Measurements from ENCODE around the gene SLC39A11. TPM values are rescaled to one million over a fixed set of nuclear protein-coding genes. Genes with fewer than 3 reads are reported as not detected.

The SLC39A11 gene
- total and polyA plus RNA-seq, 12 donors = 7.0 to 91.4 (median 22.7) TPM

GRCh38 chr17:73090396-73091202 lies 1.9 kb downstream of the SLC39A11 start:
- Histone ChIP-seq H3K36me3 (replicated peaks in 1 of 2) (no peaks in the 10 kb centered on the region), H3K27me3 (no peaks in the 10 kb centered on the region), H3K4me3 (no peak overlapping the region), H3K9me3 (replicated peaks in 1 of 3) (no peaks in the 10 kb centered on the region), H3K27ac (no peak overlapping the region), H3K4me1 (replicated peaks in 1 of 2) (peaks cover 3 to 13% of the 10 kb centered on the region in 2 donors)
- TF ChIP-seq POLR2A (IDR thresholded peaks at IDR 0.05) (no peak), CTCF (IDR thresholded peaks at IDR 0.05) (no peak)
- peak in 1 of 7 donors; percentile 29 for DNase-seq
- intact Hi-C loops (cut with DNase I) = no loop called here
- 93 to 94% (median 93%) methylated on average over 8 to 11 of the region's 11 CpGs for WGBS, 4 donors

DNA sequence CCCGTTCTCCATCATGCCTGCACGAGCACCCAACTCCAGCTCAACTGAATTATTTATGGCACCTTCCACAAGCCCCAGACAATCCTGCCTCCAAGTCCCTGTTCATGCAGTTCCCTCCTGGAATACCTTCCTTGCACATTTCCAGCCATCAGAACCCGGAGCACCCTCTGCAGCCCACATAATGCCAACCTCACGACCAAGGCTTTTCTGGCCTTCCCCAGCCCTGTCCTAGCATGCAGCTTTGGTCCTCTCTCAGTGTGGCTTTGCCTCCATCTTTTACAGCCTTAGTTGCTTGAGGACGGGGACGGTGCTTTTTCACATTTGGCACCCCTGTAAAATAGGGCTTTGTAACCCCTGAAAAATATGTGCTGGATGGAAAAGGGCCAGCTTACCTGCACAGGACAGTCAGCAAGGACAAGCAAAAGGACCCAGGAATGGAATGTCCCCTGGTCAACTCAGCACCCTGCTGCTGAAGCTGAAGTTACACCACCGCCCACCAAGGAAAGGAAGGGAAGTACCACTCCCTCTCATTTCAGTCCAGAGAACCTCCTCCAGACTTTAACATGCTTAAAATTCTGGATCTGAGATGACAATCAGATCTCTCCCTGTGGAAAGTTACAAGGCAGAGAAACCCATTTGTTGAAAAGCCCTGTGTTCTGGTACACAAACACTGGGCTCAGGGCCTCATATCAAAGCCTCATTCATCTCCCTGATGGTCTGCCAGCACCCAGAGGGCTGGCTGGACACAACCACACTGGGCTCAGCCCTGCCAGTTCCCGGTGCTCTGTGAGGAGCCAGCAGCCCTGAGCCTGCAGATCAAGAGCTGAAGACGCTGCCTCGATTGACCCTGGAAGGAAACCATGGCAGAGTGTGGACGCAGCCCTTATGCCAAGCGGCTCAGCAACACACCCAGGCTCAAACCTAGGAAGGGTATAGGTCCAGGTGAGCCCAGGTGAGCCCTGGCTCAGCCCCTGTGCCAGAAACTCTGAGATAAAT lies 2.9 kb downstream of the SLC39A11 start:
- Histone ChIP-seq H3K27ac (no peak overlapping the region), H3K36me3 (replicated peaks in 1 of 2) (no peaks in the 10 kb centered on the region), H3K27me3 (no peaks in the 10 kb centered on the region), H3K9me3 (replicated peaks in 1 of 3) (no peaks in the 10 kb centered on the region), H3K4me3 (no peak overlapping the region), H3K4me1 (replicated peaks in 1 of 2) (peaks cover 3 to 13% of the 10 kb centered on the region in 2 donors)
- DNase-seq = peak in 1 of 7 donors; percentile 36
- 87 to 94% (median 89%) methylated on average over 12 of the region's 12 CpGs for WGBS, 4 donors
- intact Hi-C loops (cut with DNase I) = no loop called here
- TF ChIP-seq CTCF (IDR thresholded peaks at IDR 0.05) (no peak), POLR2A (IDR thresholded peaks at IDR 0.05) (no peak)

GRCh38 chr17:73088561-73088960 lies 3.9 kb downstream of the SLC39A11 start:
- intact Hi-C loops (cut with DNase I) = no loop called here
- TF ChIP-seq POLR2A (IDR thresholded peaks at IDR 0.05) (no peak), CTCF (IDR thresholded peaks at IDR 0.05) (no peak)

GRCh38 chr17:73083432-73083831 lies 9.1 kb downstream of the SLC39A11 start:
- H3K36me3 ChIP-seq (replicated peaks in 1 of 2) = peaks cover 0 to 9% of the 10 kb centered on the region in 2 donors
- TF ChIP-seq POLR2A (IDR thresholded peaks at IDR 0.05) (no peak), CTCF (IDR thresholded peaks at IDR 0.05) (no peak)
- no peak overlapping the region for H3K4me3 ChIP-seq
- no peak for DNase-seq
- H3K4me1 ChIP-seq (replicated peaks in 1 of 2) = no peaks in the 10 kb centered on the region
- intact Hi-C loops (cut with DNase I) = no loop called here
- no peaks in the 10 kb centered on the region for H3K9me3 ChIP-seq (replicated peaks in 1 of 3)
- H3K27me3 ChIP-seq = no peaks in the 10 kb centered on the region
- WGBS, 4 donors = 48 to 96% (median 65%) methylated on average over 3 of the region's 3 CpGs
- H3K27ac ChIP-seq = no peak overlapping the region

More at GRCh38 chr17:73088561-73088960, 3.9 kb downstream of the SLC39A11 start:
- peak in 1 of 7 donors; percentile 46 for DNase-seq
- Histone ChIP-seq H3K9me3 (replicated peaks in 1 of 3) (no peaks in the 10 kb centered on the region), H3K36me3 (replicated peaks in 1 of 2) (peaks cover 0 to 6% of the 10 kb centered on the region in 2 donors), H3K27ac (no peak overlapping the region), H3K27me3 (no peaks in the 10 kb centered on the region), H3K4me3 (no peak overlapping the region), H3K4me1 (replicated peaks in 1 of 2) (peaks cover 3 to 13% of the 10 kb centered on the region in 2 donors)
- WGBS, 4 donors = 88 to 91% (median 89%) methylated on average over 9 to 10 of the region's 10 CpGs
